OCI-LY7 (cell line): ENCODE data around the gene ADD3. TPM values are rescaled to one million over a fixed set of nuclear protein-coding genes. Genes with fewer than 3 reads are reported as not detected.

Source experiments
- BruUV-seq: library from RNA; stranded (reverse); fragments of 400-500 nt; replicated peaks from 2 replicates; lab custom pipeline; 2021; lab: Mats Ljungman, UMichigan
- CTCF ChIA-PET: fragments of 300-600 bp; sonication (Branson Sonifier 250); formaldehyde crosslinking; loops from one replicate; lab custom pipeline; 2022; ENCODE audit warnings: antibody characterized with exemption; ENCODE audit not compliant: unreplicated experiment; lab: Charles Lee
- POLR2A ChIA-PET: fragments of 300-600 bp; sonication (Branson Sonifier 250); formaldehyde crosslinking; loops from one replicate; lab custom pipeline; 2022; ENCODE audit warnings: antibody characterized with exemption; lab: Charles Lee
- DNase-seq: peaks from one replicate; pipeline ENCODE4 v3.0.0-alpha.2; 2015; ENCODE audit warnings: low spot score
- H2AFZ ChIP-seq: fragments of 200-600 bp; sonication (generic), shearing (Covaris generic); 2 replicates; pipeline ENCODE4 v1.6.1; 2014; ENCODE audit warnings: mild to moderate bottlenecking, antibody characterized with exemption, low read length, moderate library complexity
- H3K27ac ChIP-seq: fragments of 200-600 bp; sonication (generic); 2 replicates; pipeline ENCODE4 v1.5.1; 2014; ENCODE audit warnings: mixed run types, low read depth, mild to moderate bottlenecking, moderate library complexity, low read length, inconsistent platforms; ENCODE audit not compliant: poor library complexity, severe bottlenecking
- H3K36me3 ChIP-seq: fragments of 200-600 bp; sonication (generic); 2 replicates; pipeline ENCODE4 v1.6.1; 2014; ENCODE audit warnings: mild to moderate bottlenecking, antibody characterized with exemption, low read length, moderate library complexity, mixed read lengths; ENCODE audit not compliant: insufficient read depth
- H3K4me1 ChIP-seq: fragments of 200-600 bp; sonication (generic); 2 replicates; pipeline ENCODE4 v1.5.1; 2014; ENCODE audit warnings: mild to moderate bottlenecking, low read length; ENCODE audit not compliant: insufficient read depth, poor library complexity, severe bottlenecking
- H3K4me2 ChIP-seq: fragments of 200-600 bp; sonication (generic); 2 replicates; pipeline ENCODE4 v1.6.1; 2014; ENCODE audit warnings: mild to moderate bottlenecking, low read length
- H3K4me3 ChIP-seq: fragments of 200-600 bp; sonication (generic); 2 replicates; pipeline ENCODE4 v1.5.1; 2014; ENCODE audit warnings: mild to moderate bottlenecking, low read depth, low read length; ENCODE audit not compliant: poor library complexity, severe bottlenecking
- H3K79me2 ChIP-seq: fragments of 200-600 bp; sonication (generic); 2 replicates; pipeline ENCODE4 v1.6.1; 2016; ENCODE audit warnings: low read depth, mild to moderate bottlenecking, low read length, moderate library complexity, mixed read lengths; ENCODE audit not compliant: insufficient read depth
- H3K9me2 ChIP-seq: fragments of 200-600 bp; sonication (generic); 2 replicates; pipeline ENCODE4 v1.6.1; 2016; ENCODE audit warnings: mild to moderate bottlenecking, low read length, mixed read lengths; ENCODE audit not compliant: insufficient read depth
- H3K9me3 ChIP-seq: fragments of 200-600 bp; sonication (generic); 2 replicates; pipeline ENCODE4 v1.6.1; 2014; ENCODE audit warnings: mild to moderate bottlenecking, mixed run types, low read length, mixed read lengths
- H4K20me1 ChIP-seq: fragments of 200-600 bp; sonication (generic); 2 replicates; pipeline ENCODE4 v1.6.1; 2014; ENCODE audit warnings: mild to moderate bottlenecking, antibody characterized with exemption, low read length, moderate library complexity, mixed read lengths; ENCODE audit not compliant: insufficient read depth
- EZH2phosphoT487 ChIP-seq: fragments of 200-600 bp; sonication (generic); IDR thresholded peaks from 2 replicates; pipeline ENCODE4 v1.6.1; 2018; ENCODE audit warnings: low read depth, borderline replicate concordance, mild to moderate bottlenecking, mixed run types, antibody characterized with exemption, low read length, moderate library complexity, mixed read lengths
- intact Hi-C: fragments of 100-400 bp; cut with micrococcal nuclease; formaldehyde crosslinking; loops from one replicate; pipeline ENCODE4 v1.10.0; 2022; ENCODE audit not compliant: unreplicated experiment
- total RNA-seq, 2 experiments: library from RNA; depleted of rRNA in 1 of 2; stranded (reverse); fragments of >200 nt in 1 of 2; shearing (Covaris generic) in 1 of 2; gene quantifications; 2 replicates each; pipeline ENCODE4 v1.2.3, GENCODE V29; 2014 to 2022
- TF ChIP-seq, protein P1 (sequence below): fragments of 200-600 bp; sonication (generic); conservative IDR thresholded peaks from 2 replicates; pipeline ENCODE4 v1.5.1; 2014; ENCODE audit warnings: mild to moderate bottlenecking, antibody characterized with exemption, low read length, moderate library complexity, mixed read lengths

ADD3 gene
- total RNA-seq, 2 experiments from 2014 or later = 75.8 to 89.7 TPM

DNA sequence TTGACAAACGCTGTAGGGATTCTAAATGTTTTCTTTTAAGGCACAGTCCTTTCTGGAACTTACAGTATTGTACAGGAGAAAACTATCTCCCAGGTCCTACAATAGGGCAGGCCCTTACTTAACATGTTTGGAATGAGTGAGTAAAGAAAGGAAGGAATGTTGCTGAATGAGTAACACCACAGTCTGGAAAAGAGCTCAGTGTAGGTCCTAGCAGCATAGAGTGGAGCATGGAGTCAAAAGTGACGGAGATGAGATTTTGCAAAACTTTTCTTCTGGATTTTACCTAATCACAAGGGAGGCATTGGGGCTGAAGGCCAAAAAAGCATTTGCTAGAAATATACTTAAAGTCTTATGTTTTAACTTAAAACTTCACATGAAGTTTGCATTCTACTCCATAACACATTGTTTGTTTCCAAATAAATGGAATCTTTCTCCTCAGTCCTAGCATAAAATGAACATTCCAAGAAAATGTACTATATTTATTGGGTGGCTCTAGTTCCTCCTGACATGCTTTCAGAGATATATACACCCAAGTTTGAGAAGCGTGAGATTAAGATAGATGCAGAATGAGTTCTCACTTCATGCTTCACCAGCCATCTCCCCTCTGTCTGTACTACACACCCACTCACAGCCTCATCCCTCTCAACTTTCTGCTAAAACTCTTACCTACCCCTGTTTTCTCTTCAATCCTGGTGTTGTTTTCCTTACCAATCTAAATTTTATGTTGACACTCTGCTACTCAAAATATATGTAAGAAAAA, 20.2 kb upstream of the ADD3 start:
- Histone ChIP-seq H2AFZ (no peak overlapping the region), H3K36me3 (no peaks in the 10 kb centered on the region), H3K4me2 (no peak overlapping the region), H3K4me1 (no peaks in the 10 kb centered on the region), H3K9me2 (no peaks in the 10 kb centered on the region), H3K4me3 (no peak overlapping the region), H4K20me1 (no peaks in the 10 kb centered on the region), H3K27ac (no peak overlapping the region), H3K79me2 (no peaks in the 10 kb centered on the region), H3K9me3 (no peaks in the 10 kb centered on the region)
- ChIA-PET POLR2A (interaction anchor here (0.7 to 1.2 kb wide), 3 partner anchors 9 to 44 kb away, joined by 3 to 7 read pairs (median 4); no protein-coding TSS in a partner anchor), CTCF (interaction anchor here (0.6 to 1.0 kb wide), 2 partner anchors 12 to 620 kb away, joined by 3 to 6 read pairs; no protein-coding TSS in a partner anchor)
- DNase-seq = no peak
- intact Hi-C loops = no loop called here
- TF ChIP-seq EZH2phosphoT487 = no peak
- TF ChIP-seq, protein P1, sequence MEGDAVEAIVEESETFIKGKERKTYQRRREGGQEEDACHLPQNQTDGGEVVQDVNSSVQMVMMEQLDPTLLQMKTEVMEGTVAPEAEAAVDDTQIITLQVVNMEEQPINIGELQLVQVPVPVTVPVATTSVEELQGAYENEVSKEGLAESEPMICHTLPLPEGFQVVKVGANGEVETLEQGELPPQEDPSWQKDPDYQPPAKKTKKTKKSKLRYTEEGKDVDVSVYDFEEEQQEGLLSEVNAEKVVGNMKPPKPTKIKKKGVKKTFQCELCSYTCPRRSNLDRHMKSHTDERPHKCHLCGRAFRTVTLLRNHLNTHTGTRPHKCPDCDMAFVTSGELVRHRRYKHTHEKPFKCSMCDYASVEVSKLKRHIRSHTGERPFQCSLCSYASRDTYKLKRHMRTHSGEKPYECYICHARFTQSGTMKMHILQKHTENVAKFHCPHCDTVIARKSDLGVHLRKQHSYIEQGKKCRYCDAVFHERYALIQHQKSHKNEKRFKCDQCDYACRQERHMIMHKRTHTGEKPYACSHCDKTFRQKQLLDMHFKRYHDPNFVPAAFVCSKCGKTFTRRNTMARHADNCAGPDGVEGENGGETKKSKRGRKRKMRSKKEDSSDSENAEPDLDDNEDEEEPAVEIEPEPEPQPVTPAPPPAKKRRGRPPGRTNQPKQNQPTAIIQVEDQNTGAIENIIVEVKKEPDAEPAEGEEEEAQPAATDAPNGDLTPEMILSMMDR = no peak
- BruUV-seq = no TSS peak

- intact Hi-C loops = no loop called here
- no peak overlapping the region for H2AFZ ChIP-seq
- no peaks in the 10 kb centered on the region for H4K20me1 ChIP-seq
- no peak overlapping the region for H3K27ac ChIP-seq
- ChIA-PET POLR2A (interaction anchor here (0.7 to 1.2 kb wide), 4 partner anchors 9 to 45 kb away, joined by 3 to 7 read pairs (median 4); no protein-coding TSS in a partner anchor), CTCF (interaction anchor here (0.6 kb wide), 1 partner anchor 619 kb away, joined by 3 read pairs; no protein-coding TSS in a partner anchor)
- H3K9me2 ChIP-seq = no peaks in the 10 kb centered on the region
- no peaks in the 10 kb centered on the region for H3K9me3 ChIP-seq
- no peaks in the 10 kb centered on the region for H3K4me1 ChIP-seq
- no peaks in the 10 kb centered on the region for H3K36me3 ChIP-seq
- TF ChIP-seq, protein P1 = no peak
- no peak for TF ChIP-seq EZH2phosphoT487
- no TSS peak for BruUV-seq
- no peak overlapping the region for H3K4me3 ChIP-seq
- no peak overlapping the region for H3K4me2 ChIP-seq
- no peak for DNase-seq
- H3K79me2 ChIP-seq = no peaks in the 10 kb centered on the region
Observed at GRCh38 chr10:109988212-109988596, 19.6 kb upstream of the ADD3 start.
